Motor neuron (in vitro differentiated cells): Measurements from ENCODE around the gene AEN. TPM values are rescaled to one million over a fixed set of nuclear protein-coding genes. Genes with fewer than 3 reads are reported as not detected.
"Not testable (repeated sequence)": the region's sequence is repeated elsewhere in the genome, so short reads cannot be mapped to it uniquely, and the experiment has no call there.

Source experiments
- ATAC-seq, 8 experiments: fragments of 200-7000 bp; cut with Tn5 transposase; replicated peaks in 6 of 8; 2 replicates each; pipeline ENCODE4 v1.8.0; 2021; ENCODE audit warnings: mild to moderate bottlenecking in 8 of 8, moderate library complexity in 8 of 8
- H3K27ac ChIP-seq, 2 donors: fragments of 250-450 bp; sonication (Bioruptor Pico); 2 replicates each; pipeline ENCODE4 v1.9.0; 2021; ENCODE audit warnings: antibody characterized with exemption in 2 of 2, mild to moderate bottlenecking in 2 of 2, moderate library complexity in 1 of 2
- H3K4me1 ChIP-seq, 2 donors: fragments of 250-450 bp; sonication (Bioruptor Pico); replicated peaks in 1 of 2; 2 replicates each; pipeline ENCODE4 v1.6.1; 2021; ENCODE audit warnings: antibody characterized with exemption in 2 of 2, mild to moderate bottlenecking in 2 of 2, moderate library complexity in 1 of 2
- H3K4me3 ChIP-seq, 5 donors: fragments of 250-450 bp; sonication (Bioruptor Pico); 2 replicates each; pipeline ENCODE4 v1.9.0; 2021; ENCODE audit warnings: antibody characterized with exemption in 5 of 5, mild to moderate bottlenecking in 5 of 5, moderate library complexity in 4 of 5
- WGBS, 10 experiments: fragments of 450-650 bp; shearing (Covaris generic); methylation state at CpG; one replicate each; pipeline ENCODE4 v1.0.0; 2022; 5-methylcytosine and 5-hydroxymethylcytosine counted together
- in situ Hi-C, 9 experiments: fragments of 400-800 bp; cut with MboI; loops; one replicate each; pipeline ENCODE4 v1.15.0; 2021; ENCODE audit warnings: low sequenced_read_pairs in 9 of 9, low pct_unique_long_range_greater_than_20kb in 2 of 9; ENCODE audit not compliant: unreplicated experiment in 9 of 9
- total RNA-seq, 8 experiments: library from RNA; unstranded; fragments of 300-600 nt; gene quantifications; 2 replicates each; pipeline versions ENCODE4 v1.2.3 to v1.2.4, GENCODE V29; 2022

AEN gene
- total RNA-seq, 8 experiments from 2014 or later: 15.0 to 65.1 (median 43.1) TPM

- no peak for ATAC-seq
- no peak overlapping the region for H3K4me3 ChIP-seq
- H3K4me1 ChIP-seq: peaks cover 11 to 15% of the 10 kb centered on the region in 2 donors
- WGBS, 10 experiments: 100% methylated on average over 1 to 6 of the region's 23 CpGs; no CpG with 5 or more reads in 5 of the 10 experiments
- in situ Hi-C loops: no loop called here
- H3K27ac ChIP-seq: no peak overlapping the region
Measured at GRCh38 chr15:88625943-88626741, 5.0 kb downstream of the AEN start.

DNA sequence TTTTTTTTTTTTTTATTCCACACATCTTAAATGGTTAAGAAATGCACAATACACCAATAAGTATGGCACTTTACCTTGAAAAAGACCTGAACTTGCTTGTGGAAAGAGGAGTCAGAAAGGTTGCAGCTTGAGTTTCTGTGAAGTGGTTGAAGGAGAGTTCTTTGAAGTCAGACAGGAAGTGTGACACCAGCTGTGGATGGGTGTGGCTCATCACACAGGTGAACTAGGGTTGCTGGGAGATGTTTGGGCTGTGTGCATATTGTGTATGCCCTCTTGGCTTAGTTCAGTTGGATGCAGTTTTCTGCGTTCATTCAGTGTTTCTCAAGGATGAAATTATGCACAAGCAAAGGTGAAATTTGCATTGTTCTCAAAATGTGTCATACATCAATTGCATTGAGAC lies 6.3 kb downstream of the AEN start:
- no peak overlapping the region for H3K27ac ChIP-seq
- WGBS, 10 experiments: 0 to 100% (median 50%) methylated on average over 1 of the region's 1 CpG; no CpG with 5 or more reads in 4 of the 10 experiments
- in situ Hi-C loops: no loop called here

GRCh38 chr15:88628018-88628654 lies 7.0 kb downstream of the AEN start:
- in situ Hi-C loops: no loop called here
- Histone ChIP-seq H3K27ac (no peak overlapping the region), H3K4me3 (no peak overlapping the region), H3K4me1 (peaks cover 2 to 8% of the 10 kb centered on the region in 2 donors)
- ATAC-seq: no peak
- WGBS, 10 experiments: 73 to 100% (median 100%) methylated on average over 1 to 3 of the region's 5 CpGs; no CpG with 5 or more reads in 1 of the 10 experiments

More for the DNA sequence above, 6.3 kb downstream of the AEN start:
- Histone ChIP-seq H3K4me3 (no peak overlapping the region), H3K4me1 (peaks cover 7 to 15% of the 10 kb centered on the region in 2 donors)
- peak in 1 of 8 experiments; percentile 3 for ATAC-seq

DNA sequence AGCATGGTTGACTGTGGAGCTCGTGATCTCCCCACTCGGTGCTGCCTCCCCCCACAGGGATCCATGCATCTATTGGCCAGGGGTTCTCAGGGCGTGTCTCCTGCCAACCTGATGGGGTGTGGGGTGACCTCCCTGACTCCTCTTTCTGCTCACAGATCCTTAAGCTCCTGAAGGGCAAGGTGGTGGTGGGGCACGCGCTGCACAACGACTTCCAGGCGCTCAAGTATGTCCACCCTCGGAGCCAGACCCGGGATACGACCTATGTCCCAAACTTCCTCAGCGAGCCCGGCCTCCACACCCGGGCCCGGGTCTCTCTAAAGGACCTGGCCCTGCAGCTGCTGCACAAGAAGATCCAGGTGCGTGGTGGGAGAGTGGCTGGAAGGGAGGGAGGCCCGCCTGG lies 7.9 kb downstream of the AEN start:
- H3K27ac ChIP-seq: no peak overlapping the region
- peaks cover 0 to 6% of the 10 kb centered on the region in 2 donors for H3K4me1 ChIP-seq
- no peak for ATAC-seq
- WGBS, 10 experiments: 87 to 100% (median 94%) methylated on average over 2 to 13 of the region's 16 CpGs; no CpG with 5 or more reads in 6 of the 10 experiments
- in situ Hi-C loops: no loop called here
- H3K4me3 ChIP-seq: no peak overlapping the region

DNA sequence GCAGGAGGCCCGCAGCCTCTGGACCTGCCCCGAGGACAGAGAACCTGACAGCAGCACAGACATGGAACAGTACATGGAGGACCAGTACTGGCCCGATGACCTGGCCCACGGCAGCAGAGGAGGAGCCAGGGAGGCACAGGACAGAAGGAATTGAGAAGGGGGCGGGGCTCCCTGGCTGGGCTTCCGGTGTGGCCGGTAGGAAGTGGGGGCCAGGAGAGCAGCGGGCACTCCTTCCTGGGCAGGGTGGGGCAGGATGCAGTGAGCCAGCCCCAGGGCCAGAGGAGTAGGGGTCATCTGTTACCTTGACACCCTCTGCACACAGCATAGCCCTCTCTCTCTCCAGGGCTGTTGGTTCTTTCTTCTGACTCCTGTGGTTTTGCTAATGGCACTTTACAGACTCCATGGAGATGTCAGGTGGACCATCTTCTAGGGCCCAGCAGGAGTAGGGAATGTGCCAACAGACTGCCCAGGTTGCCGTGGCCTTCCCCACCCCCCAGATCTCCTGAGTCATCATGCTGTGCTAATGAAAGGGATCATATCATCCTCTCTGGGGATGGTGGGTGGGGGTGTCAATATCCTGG lies 9.1 kb downstream of the AEN start:
- peak in 5 of 8 experiments; percentile 14 to 31 (median 23) for ATAC-seq
- Histone ChIP-seq H3K4me3 (no peak overlapping the region), H3K4me1 (no peaks in the 10 kb centered on the region), H3K27ac (no peak overlapping the region)
- WGBS, 10 experiments: 48 to 100% (median 93%) methylated on average over 1 to 5 of the region's 9 CpGs; no CpG with 5 or more reads in 6 of the 10 experiments
- in situ Hi-C loops: no loop called here

DNA sequence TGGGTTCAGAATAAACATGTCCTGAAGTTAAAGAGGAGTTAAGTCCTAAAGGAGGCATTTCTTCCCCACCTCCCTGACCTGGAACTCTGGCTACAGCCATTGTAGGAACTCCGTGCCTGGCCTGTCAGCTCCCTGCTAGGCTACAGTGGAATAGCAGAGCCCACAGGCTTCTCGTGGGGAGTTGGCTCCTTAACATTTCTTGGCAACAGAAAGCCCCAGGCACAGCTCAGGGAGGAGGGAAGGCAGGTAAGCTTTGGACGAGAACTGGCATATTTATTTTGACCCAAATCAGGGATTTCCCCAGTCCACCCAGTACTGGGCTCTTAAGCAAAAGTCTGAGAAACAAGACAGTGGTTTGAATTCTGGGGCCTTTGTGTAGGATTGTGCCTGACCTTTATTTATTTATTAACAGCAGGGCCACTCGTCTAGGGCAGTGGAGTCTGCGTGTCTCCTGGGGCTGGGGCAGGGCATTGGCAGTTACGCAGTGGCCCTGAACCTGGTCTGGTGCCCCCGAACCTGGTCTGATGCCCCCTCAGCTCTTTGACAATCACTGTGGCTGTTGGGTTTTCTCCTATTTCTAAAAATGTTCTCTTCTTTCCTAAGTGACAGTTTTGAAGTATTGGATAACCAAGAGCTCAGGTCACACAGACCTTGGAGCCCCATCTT lies 9.8 kb downstream of the AEN start:
- H3K4me1 ChIP-seq: no peaks in the 10 kb centered on the region
- 50 to 100% (median 86%) methylated on average over 1 to 6 of the region's 7 CpGs; no CpG with 5 or more reads in 4 of the 10 experiments for WGBS, 10 experiments
- ATAC-seq: no peak
- in situ Hi-C loops: no loop called here
- no peak overlapping the region for H3K27ac ChIP-seq
- H3K4me3 ChIP-seq: no peak overlapping the region

- H3K27ac ChIP-seq: no peak overlapping the region
- in situ Hi-C loops: no loop called here
- 90 to 96% (median 95%) methylated on average over 4 to 8 of the region's 12 CpGs; no CpG with 5 or more reads in 4 of the 10 experiments for WGBS, 10 experiments
Measured at GRCh38 chr15:88631464-88632028, 10.4 kb downstream of the AEN start.

DNA sequence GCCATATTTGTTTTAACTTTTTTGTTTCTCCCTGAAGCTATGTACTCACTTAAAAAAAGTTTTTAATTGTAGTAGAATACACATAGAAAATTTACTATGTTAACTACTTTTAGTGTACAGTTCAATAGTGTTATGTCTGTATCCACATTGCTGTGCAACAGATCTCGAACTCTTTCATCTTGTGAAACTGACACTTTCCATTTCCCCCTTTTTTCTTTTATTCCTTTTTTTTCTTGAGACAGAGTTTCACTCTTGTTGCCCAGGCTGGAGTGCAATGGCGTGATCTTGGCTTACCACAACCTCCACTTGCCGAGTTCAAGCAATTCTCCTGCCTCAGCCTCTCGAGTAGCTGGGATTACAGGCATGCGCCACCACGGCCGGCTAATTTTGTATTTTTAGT lies 11.7 kb downstream of the AEN start:
- ATAC-seq, in situ Hi-C loops, H3K27ac ChIP-seq, H3K4me1 ChIP-seq, H3K4me3 ChIP-seq: not testable (repeated sequence)
- 70 to 100% (median 96%) methylated on average over 1 to 7 of the region's 7 CpGs; no CpG with 5 or more reads in 1 of the 10 experiments for WGBS, 10 experiments

More at GRCh38 chr15:88631464-88632028, 10.4 kb downstream of the AEN start:
- H3K4me1 ChIP-seq: no peaks in the 10 kb centered on the region
- H3K4me3 ChIP-seq: no peak overlapping the region
- no peak for ATAC-seq

- H3K4me3 ChIP-seq: no peak overlapping the region
- H3K4me1 ChIP-seq: peaks cover 10 to 12% of the 10 kb centered on the region in 2 donors
- 60 to 100% (median 88%) methylated on average over 1 to 2 of the region's 2 CpGs; no CpG with 5 or more reads in 3 of the 10 experiments for WGBS, 10 experiments
- no peak for ATAC-seq
- no peak overlapping the region for H3K27ac ChIP-seq
- in situ Hi-C loops: no loop called here
Measured at GRCh38 chr15:88634449-88634848, 13.3 kb downstream of the AEN start.

DNA sequence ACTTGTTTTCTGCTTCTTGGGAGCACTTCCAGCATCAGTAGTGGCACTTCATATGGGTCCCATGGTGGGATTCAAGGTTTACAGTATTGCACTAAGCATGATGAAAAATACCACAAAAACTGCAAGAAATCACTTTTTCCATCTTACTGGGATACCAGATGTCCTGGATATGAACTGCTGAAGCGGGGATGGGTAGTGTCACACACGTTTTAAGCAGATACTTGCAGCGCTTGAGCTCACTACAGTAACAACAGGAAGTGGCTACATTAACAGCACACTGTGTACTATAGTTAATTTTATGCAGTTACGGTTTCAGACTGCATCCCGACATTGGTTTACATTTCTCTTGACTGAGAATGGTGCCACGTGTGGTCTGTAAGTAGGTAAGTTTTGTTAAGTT lies 14.2 kb downstream of the AEN start:
- WGBS, 10 experiments: 33 to 100% (median 78%) methylated on average over 1 to 6 of the region's 6 CpGs; no CpG with 5 or more reads in 2 of the 10 experiments
- ATAC-seq: no peak
- in situ Hi-C loops: no loop called here
- no peak overlapping the region for H3K27ac ChIP-seq
- no peak overlapping the region for H3K4me3 ChIP-seq
- peaks cover 12 to 13% of the 10 kb centered on the region in 2 donors for H3K4me1 ChIP-seq

- no peak for ATAC-seq
- no peak overlapping the region for H3K4me3 ChIP-seq
- peaks cover 12 to 13% of the 10 kb centered on the region in 2 donors for H3K4me1 ChIP-seq
- in situ Hi-C loops: no loop called here
- no peak overlapping the region for H3K27ac ChIP-seq
- 86 to 100% (median 90%) methylated on average over 1 to 11 of the region's 11 CpGs; no CpG with 5 or more reads in 5 of the 10 experiments for WGBS, 10 experiments
Measured at GRCh38 chr15:88636050-88636449, 14.9 kb downstream of the AEN start.

DNA sequence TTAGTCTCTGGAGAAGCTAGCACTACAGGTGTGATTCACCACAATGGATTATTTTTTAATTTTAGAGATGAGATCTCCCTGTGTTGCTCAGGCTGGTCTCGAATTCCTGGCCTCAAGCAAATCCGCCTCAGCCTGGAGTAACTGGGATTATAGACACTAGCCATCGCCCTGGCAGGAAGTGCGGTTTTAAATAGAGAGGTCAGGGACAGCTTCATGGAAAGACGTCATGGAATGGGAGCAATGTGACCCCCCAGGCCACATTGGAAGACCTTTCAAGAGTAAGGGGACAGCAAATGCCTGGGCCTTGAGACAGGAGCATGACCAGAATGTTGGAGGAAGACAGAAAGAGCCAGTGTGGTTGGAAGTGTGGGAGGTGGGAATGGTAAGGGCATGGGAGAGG lies 15.5 kb downstream of the AEN start:
- in situ Hi-C loops: no loop called here
- Histone ChIP-seq H3K4me1 (peaks cover 12 to 13% of the 10 kb centered on the region in 2 donors), H3K27ac (no peak overlapping the region), H3K4me3 (no peak overlapping the region)
- 70 to 100% (median 93%) methylated on average over 1 to 5 of the region's 5 CpGs; no CpG with 5 or more reads in 4 of the 10 experiments for WGBS, 10 experiments
- ATAC-seq: no peak
